ENCODE measurements around the gene LBP.
"Not testable (repeated sequence)": the region's sequence is repeated elsewhere in the genome, so short reads cannot be mapped to it uniquely, and the experiment has no call there.

LBP gene

DNA sequence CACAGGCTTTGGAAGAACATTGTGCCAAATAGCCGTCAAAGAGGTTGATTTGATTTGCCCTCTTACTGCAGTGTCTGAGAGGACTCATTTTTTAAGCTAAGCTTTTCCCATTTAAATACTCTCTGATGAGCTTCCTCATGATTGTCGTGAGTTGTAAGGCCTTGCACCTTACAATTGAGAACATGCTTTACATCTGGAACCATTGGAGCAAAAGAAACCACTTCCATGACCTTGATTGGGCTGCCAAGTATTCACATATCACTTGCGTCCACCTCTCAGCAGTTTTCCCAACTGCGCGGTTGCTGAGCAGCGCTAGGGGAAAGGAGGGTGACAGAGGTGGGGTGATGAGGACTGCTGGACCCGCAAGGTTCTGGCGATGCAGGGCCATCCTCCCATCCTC is 12.3 kb upstream of the LBP start:
- Mint-ChIP-seq H3K9me3 (peaks cover 9% of the 10 kb centered on the region), H3K4me3 (no peak overlapping the region), H3K36me3 (ENCODE audit: low read depth) (no peaks in the 10 kb centered on the region), H3K4me1 (ENCODE audit: low read depth) (no peaks in the 10 kb centered on the region), H3K27me3 (peaks cover 45% of the 10 kb centered on the region), H3K27ac (no peak overlapping the region)

DNA sequence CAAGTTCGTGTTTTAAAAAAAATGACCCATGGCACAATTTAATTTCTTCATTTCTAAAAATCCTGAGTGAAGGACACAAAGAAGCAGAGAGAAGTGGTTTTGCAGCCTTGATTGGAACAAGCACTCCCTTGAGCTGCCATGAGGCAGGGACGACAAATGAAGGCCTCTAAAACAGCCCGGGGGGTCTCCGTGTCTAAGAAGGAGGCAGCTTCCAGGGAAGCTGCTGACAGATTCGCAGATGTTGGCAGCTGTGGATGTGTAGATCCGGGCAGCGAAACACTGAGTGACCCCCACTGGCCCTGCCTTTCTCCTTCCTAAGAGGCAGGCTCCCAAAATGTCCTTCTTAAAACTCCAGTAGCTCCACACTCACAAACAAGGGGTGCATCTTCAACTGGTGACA is 9.6 kb upstream of the LBP start:
- Mint-ChIP-seq H3K36me3 (ENCODE audit: low read depth) (no peaks in the 10 kb centered on the region), H3K4me1 (ENCODE audit: low read depth) (no peaks in the 10 kb centered on the region), H3K9me3 (peaks cover 12% of the 10 kb centered on the region), H3K27me3 (peaks cover 34% of the 10 kb centered on the region), H3K4me3 (no peak overlapping the region), H3K27ac (no peak overlapping the region)

DNA sequence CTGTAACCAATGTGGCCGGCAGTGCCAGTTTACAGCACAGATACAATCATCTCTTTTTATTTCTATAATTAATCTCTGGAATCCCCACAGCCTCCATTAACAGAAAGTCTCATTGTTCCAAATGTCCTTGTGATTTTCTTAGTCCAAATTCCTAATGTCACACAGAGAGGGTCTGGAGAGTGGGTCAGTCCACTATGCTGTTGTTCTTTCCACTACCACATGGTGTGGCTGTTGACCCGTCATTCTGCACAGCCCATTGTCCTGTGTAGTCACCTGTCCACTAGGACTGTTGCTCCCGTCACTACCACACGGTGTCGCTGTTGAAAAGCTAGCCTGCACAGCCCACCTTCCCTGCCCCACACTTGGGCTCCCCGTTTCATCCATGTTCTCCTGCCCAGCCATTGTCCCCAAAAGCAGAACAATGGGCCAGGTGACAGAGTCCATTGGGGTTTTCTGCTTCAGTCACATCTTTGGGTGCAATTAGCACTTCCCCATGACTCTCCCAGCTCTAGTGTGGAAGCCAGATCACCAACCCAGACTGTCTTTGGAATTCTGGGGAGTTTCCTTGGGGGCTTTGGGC is 8.6 kb upstream of the LBP start:
- Mint-ChIP-seq H3K27ac (no peak overlapping the region), H3K36me3 (ENCODE audit: low read depth) (no peaks in the 10 kb centered on the region), H3K27me3 (peaks cover 31% of the 10 kb centered on the region), H3K4me3 (no peak overlapping the region), H3K9me3 (peaks cover 12% of the 10 kb centered on the region), H3K4me1 (ENCODE audit: low read depth) (no peaks in the 10 kb centered on the region)

GRCh38 chr20:38338849-38339520 is 7.3 kb upstream of the LBP start:
- H3K9me3 Mint-ChIP-seq = peaks cover 12% of the 10 kb centered on the region
- no peak overlapping the region for H3K27ac Mint-ChIP-seq
- no peak overlapping the region for H3K4me3 Mint-ChIP-seq
- peaks cover 31% of the 10 kb centered on the region for H3K27me3 Mint-ChIP-seq
- H3K4me1 Mint-ChIP-seq (ENCODE audit: low read depth) = no peaks in the 10 kb centered on the region
- no peaks in the 10 kb centered on the region for H3K36me3 Mint-ChIP-seq (ENCODE audit: low read depth)

DNA sequence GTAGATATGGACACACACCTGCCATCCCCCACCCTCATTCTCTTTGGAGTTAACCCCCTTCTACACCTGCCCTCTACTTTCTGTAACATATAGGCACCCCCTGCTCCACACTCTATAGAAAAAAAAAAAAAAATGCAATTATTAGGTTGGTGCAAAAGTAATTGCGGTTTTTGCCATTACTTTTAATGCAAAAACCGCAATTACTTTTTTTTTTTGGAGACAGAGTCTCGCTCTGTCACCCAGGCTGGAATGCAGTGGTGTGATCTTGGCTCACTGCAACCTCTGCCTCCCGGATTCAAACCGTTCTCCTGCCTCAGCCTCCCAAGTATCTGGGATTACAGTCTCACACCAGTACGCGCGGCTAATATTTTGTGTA is 6.8 kb upstream of the LBP start:
- H3K27me3 Mint-ChIP-seq = peaks cover 27% of the 10 kb centered on the region
- not testable (repeated sequence) for H3K36me3 Mint-ChIP-seq (ENCODE audit: low read depth); H3K27ac Mint-ChIP-seq

DNA sequence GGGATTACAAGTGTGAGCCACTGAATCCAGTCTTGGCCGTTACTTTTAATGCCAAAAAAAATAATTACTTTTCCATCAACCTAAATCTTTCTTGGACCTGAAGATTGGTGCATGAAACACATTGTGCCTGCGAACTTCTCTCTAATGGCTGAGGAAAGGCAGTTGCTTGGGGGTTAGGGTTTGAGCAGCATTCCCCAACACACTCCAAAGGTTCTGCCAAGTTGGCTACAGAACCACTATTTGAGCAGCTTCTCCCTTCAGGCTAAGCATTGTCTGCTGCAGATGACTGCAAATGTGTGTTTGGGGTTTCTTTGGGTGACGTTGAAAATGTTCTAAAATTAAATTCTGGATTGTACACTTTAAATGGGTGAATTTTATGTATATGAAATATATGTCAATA is 6.3 kb upstream of the LBP start:
- Mint-ChIP-seq H3K27ac (no peak overlapping the region), H3K9me3 (peaks cover 12% of the 10 kb centered on the region), H3K27me3 (peaks cover 24% of the 10 kb centered on the region), H3K4me1 (ENCODE audit: low read depth) (no peaks in the 10 kb centered on the region), H3K36me3 (ENCODE audit: low read depth) (no peaks in the 10 kb centered on the region), H3K4me3 (no peak overlapping the region)

More for the DNA sequence above, 6.8 kb upstream of the LBP start:
- not testable (repeated sequence) for H3K4me3 Mint-ChIP-seq; H3K4me1 Mint-ChIP-seq (ENCODE audit: low read depth)
- H3K9me3 Mint-ChIP-seq = peaks cover 12% of the 10 kb centered on the region

DNA sequence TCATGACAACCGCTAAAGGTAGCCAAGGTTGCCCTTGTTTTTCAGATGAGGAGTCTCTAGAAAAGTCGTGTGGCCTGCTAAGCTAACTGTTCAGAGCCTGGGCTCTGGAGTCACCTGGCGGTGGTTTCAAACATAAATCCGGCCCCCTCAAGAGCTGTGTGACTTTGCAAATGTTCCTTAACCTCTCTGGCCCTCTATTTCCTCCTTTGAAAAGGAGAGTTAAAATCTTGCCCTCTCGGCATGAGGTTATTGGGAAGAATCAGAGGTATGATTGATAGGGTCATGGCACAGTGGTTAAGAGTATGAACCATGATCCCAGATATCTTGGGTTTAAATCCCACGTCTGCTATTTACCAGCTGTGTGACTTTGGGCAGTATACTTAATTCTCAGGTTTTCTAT is 5.6 kb upstream of the LBP start:
- Mint-ChIP-seq H3K4me1 (ENCODE audit: low read depth) (no peaks in the 10 kb centered on the region), H3K36me3 (ENCODE audit: low read depth) (no peaks in the 10 kb centered on the region), H3K4me3 (no peak overlapping the region), H3K27me3 (peaks cover 22% of the 10 kb centered on the region), H3K9me3 (peaks cover 12% of the 10 kb centered on the region), H3K27ac (no peak overlapping the region)

DNA sequence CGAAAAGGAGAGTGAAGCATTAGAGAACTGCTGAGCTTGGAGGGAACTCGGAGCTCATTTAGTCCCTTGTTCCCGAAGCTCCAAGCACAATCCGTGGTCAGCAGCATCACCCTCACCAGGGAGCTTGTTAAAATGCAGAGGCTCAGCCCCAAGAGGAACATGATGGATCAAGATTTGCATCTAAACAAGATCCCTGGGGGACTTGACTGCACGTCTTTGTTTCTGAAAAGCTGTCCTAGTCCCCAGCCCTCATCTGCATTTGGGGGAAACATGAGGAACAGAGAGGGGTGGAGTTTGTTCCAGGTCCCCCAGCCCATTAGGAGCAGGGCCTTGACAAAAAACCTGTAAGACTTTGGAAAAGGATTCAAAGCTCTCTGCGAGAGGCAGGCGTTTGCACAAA is 4.1 kb upstream of the LBP start:
- Mint-ChIP-seq H3K27me3 (peaks cover 16% of the 10 kb centered on the region), H3K27ac (no peak overlapping the region), H3K9me3 (peaks cover 12% of the 10 kb centered on the region), H3K4me3 (no peak overlapping the region), H3K4me1 (ENCODE audit: low read depth) (no peaks in the 10 kb centered on the region), H3K36me3 (ENCODE audit: low read depth) (no peaks in the 10 kb centered on the region)

GRCh38 chr20:38342713-38343310 is 3.5 kb upstream of the LBP start:
- Mint-ChIP-seq H3K27ac (no peak overlapping the region), H3K9me3 (peaks cover 9% of the 10 kb centered on the region), H3K36me3 (ENCODE audit: low read depth) (no peaks in the 10 kb centered on the region), H3K27me3 (peaks cover 12% of the 10 kb centered on the region), H3K4me3 (no peak overlapping the region), H3K4me1 (ENCODE audit: low read depth) (no peaks in the 10 kb centered on the region)

- no peaks in the 10 kb centered on the region for H3K4me1 Mint-ChIP-seq (ENCODE audit: low read depth)
- peaks cover 4% of the 10 kb centered on the region for H3K9me3 Mint-ChIP-seq
- H3K4me3 Mint-ChIP-seq = no peak overlapping the region
These were observed 2.8 kb upstream of the LBP start for GRCh38 chr20:38343311-38344106.

GRCh38 chr20:38344107-38344701 is 2.1 kb upstream of the LBP start:
- H3K4me1 Mint-ChIP-seq (ENCODE audit: low read depth) = no peaks in the 10 kb centered on the region
- H3K27me3 Mint-ChIP-seq = peaks cover 7% of the 10 kb centered on the region
- H3K4me3 Mint-ChIP-seq = no peak overlapping the region
- H3K36me3 Mint-ChIP-seq (ENCODE audit: low read depth) = no peaks in the 10 kb centered on the region
- H3K9me3 Mint-ChIP-seq = peaks cover under 1% of the 10 kb centered on the region
- no peak overlapping the region for H3K27ac Mint-ChIP-seq

More at GRCh38 chr20:38343311-38344106, 2.8 kb upstream of the LBP start:
- H3K27me3 Mint-ChIP-seq = peaks cover 7% of the 10 kb centered on the region
- H3K27ac Mint-ChIP-seq = no peak overlapping the region
- H3K36me3 Mint-ChIP-seq (ENCODE audit: low read depth) = no peaks in the 10 kb centered on the region

- H3K4me1 Mint-ChIP-seq (ENCODE audit: low read depth) = no peaks in the 10 kb centered on the region
- H3K27me3 Mint-ChIP-seq = peaks cover 3% of the 10 kb centered on the region
These were observed 639 bp upstream of the LBP start for GRCh38 chr20:38345643-38346042.

GRCh38 chr20:38346741-38347140 is 459 bp downstream of the LBP start:
- Mint-ChIP-seq H3K9me3 (no peaks in the 10 kb centered on the region), H3K27me3 (peaks cover 3% of the 10 kb centered on the region), H3K4me3 (no peak overlapping the region), H3K27ac (no peak overlapping the region), H3K36me3 (ENCODE audit: low read depth) (no peaks in the 10 kb centered on the region), H3K4me1 (ENCODE audit: low read depth) (no peaks in the 10 kb centered on the region)

More at GRCh38 chr20:38345643-38346042, 639 bp upstream of the LBP start:
- Mint-ChIP-seq H3K27ac (no peak overlapping the region), H3K4me3 (no peak overlapping the region), H3K36me3 (ENCODE audit: low read depth) (no peaks in the 10 kb centered on the region), H3K9me3 (no peaks in the 10 kb centered on the region)

DNA sequence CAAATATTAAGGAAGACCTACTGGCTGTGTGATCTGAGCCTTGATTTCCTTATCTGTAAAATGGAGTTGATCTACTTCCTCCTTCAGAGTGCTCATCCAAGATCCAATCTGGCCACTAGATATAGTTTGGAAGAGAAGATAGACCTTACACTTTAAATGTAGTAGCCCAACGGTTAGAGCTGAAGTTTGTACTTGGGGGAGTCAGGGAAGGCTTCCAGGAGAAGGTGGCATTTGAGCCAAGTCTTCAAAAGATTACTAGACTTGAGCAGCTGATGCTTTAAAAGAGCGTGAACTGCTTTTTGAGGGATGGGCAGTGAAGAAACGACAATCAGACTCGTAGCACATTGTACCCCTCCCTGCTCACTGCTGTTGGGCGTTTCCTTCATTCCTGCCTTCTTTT is 3.6 kb downstream of the LBP start:
- H3K27ac Mint-ChIP-seq = no peak overlapping the region
- no peaks in the 10 kb centered on the region for H3K4me1 Mint-ChIP-seq (ENCODE audit: low read depth)
- H3K9me3 Mint-ChIP-seq = no peaks in the 10 kb centered on the region
- peaks cover 3% of the 10 kb centered on the region for H3K27me3 Mint-ChIP-seq
- H3K4me3 Mint-ChIP-seq = no peak overlapping the region
- H3K36me3 Mint-ChIP-seq (ENCODE audit: low read depth) = no peaks in the 10 kb centered on the region

Data from stimulated activated naive CD8-positive, alpha-beta T cell treated with anti-CD3 and anti-CD28 coated beads, Interleukin-15, Interleukin-2, amounts not matched to agents 100 ng/mL and 50 ng/mL, for 24 hours (primary cell).